RWPE2 (cell line): ENCODE measurements around the gene ZC3H12A.

Source experiments
- ATAC-seq: fragments of 200-7000 bp; cut with Tn5 transposase; 3 replicates; pipeline ENCODE4 v1.9.1; 2021; ENCODE audit warnings: low read depth
- DNase-seq: peaks from one replicate; pipeline ENCODE4 v3.0.0-alpha.2; 2020; ENCODE audit warnings: low spot score
- H3K27ac ChIP-seq: fragments of 450-650 bp; 2 replicates; pipeline ENCODE4 v1.5.1; 2017; ENCODE audit warnings: mild to moderate bottlenecking; ENCODE audit not compliant: poor library complexity, severe bottlenecking
- H3K27me3 ChIP-seq: fragments of 250-450 bp; sonication (Bioruptor Pico); 2 replicates; pipeline ENCODE4 v1.5.1; 2021; ENCODE audit warnings: mild to moderate bottlenecking, moderate library complexity; ENCODE audit not compliant: insufficient read depth, poor library complexity, severe bottlenecking
- H3K36me3 ChIP-seq: fragments of 250-450 bp; sonication (Bioruptor Pico); 2 replicates; pipeline ENCODE4 v1.5.1; 2020; ENCODE audit warnings: low read depth, mild to moderate bottlenecking, moderate library complexity
- H3K4me1 ChIP-seq: fragments of 250-450 bp; sonication (Bioruptor Pico); 2 replicates; pipeline ENCODE4 v1.5.1; 2021; ENCODE audit warnings: mild to moderate bottlenecking, moderate library complexity; ENCODE audit not compliant: insufficient read depth, poor library complexity, severe bottlenecking
- H3K4me3 ChIP-seq: fragments of 250-450 bp; sonication (Bioruptor Pico); 2 replicates; pipeline ENCODE4 v1.5.1; 2021; ENCODE audit warnings: mild to moderate bottlenecking, moderate library complexity; ENCODE audit not compliant: severe bottlenecking
- H3K9me3 ChIP-seq: fragments of 250-450 bp; sonication (Bioruptor Pico); 2 replicates; pipeline ENCODE4 v1.5.1; 2021; ENCODE audit warnings: mild to moderate bottlenecking, moderate library complexity; ENCODE audit not compliant: severe bottlenecking
- TF ChIP-seq, protein P1 (sequence below): fragments of 450-650 bp; IDR thresholded peaks from one replicate; pipeline ENCODE4 v1.5.1; 2017; ENCODE audit warnings: mild to moderate bottlenecking, moderate library complexity; ENCODE audit not compliant: poor library complexity, severe bottlenecking

The ZC3H12A gene

GRCh38 chr1:37477198-37477931 is 3.0 kb downstream of the ZC3H12A start:
- TF ChIP-seq, protein P1, sequence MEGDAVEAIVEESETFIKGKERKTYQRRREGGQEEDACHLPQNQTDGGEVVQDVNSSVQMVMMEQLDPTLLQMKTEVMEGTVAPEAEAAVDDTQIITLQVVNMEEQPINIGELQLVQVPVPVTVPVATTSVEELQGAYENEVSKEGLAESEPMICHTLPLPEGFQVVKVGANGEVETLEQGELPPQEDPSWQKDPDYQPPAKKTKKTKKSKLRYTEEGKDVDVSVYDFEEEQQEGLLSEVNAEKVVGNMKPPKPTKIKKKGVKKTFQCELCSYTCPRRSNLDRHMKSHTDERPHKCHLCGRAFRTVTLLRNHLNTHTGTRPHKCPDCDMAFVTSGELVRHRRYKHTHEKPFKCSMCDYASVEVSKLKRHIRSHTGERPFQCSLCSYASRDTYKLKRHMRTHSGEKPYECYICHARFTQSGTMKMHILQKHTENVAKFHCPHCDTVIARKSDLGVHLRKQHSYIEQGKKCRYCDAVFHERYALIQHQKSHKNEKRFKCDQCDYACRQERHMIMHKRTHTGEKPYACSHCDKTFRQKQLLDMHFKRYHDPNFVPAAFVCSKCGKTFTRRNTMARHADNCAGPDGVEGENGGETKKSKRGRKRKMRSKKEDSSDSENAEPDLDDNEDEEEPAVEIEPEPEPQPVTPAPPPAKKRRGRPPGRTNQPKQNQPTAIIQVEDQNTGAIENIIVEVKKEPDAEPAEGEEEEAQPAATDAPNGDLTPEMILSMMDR = no peak
- peak overlapping the region; percentile 98 for H3K27ac ChIP-seq
- H3K4me3 ChIP-seq = peak overlapping the region; percentile 79
- ATAC-seq (peak; percentile 5), DNase-seq (peak; percentile 85)
- H3K36me3 ChIP-seq = peaks cover 74% of the 10 kb centered on the region
- H3K27me3 ChIP-seq = no peaks in the 10 kb centered on the region
- H3K9me3 ChIP-seq = no peaks in the 10 kb centered on the region
- peaks cover 22% of the 10 kb centered on the region for H3K4me1 ChIP-seq

GRCh38 chr1:37477946-37478345 is 3.6 kb downstream of the ZC3H12A start:
- Histone ChIP-seq H3K9me3 (no peaks in the 10 kb centered on the region), H3K4me3 (peak overlapping the region; percentile 79), H3K27me3 (no peaks in the 10 kb centered on the region), H3K36me3 (peaks cover 80% of the 10 kb centered on the region), H3K4me1 (peaks cover 16% of the 10 kb centered on the region), H3K27ac (peak overlapping the region; percentile 98)
- TF ChIP-seq, protein P1 = no peak
- ATAC-seq (no peak), DNase-seq (no peak)

DNA sequence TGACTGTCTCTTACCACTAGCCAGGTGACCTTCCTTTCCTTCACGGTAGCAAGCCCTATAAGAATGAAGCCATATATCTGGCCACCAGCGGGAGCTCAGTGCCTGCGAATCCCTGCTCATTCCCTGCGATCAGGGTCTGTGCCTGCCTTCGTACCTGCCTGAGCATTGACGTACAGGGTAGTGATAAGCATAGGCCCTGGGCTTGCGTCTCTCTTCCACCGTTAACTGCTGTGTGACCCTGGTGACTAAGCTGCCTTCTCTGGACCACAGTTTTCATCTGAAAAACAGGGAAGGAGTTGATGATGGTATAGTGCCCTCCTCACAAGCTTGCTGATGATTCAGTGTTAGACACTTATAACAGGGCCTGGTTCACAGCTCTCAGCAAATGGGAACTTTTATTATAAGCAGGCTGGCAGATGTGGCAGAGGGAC is 4.1 kb downstream of the ZC3H12A start:
- H3K36me3 ChIP-seq = peaks cover 85% of the 10 kb centered on the region
- ATAC-seq (peak; percentile 6), DNase-seq (no peak)
- H3K27me3 ChIP-seq = no peaks in the 10 kb centered on the region
- H3K4me3 ChIP-seq = peak overlapping the region; percentile 79
- H3K9me3 ChIP-seq = no peaks in the 10 kb centered on the region
- H3K4me1 ChIP-seq = peaks cover 14% of the 10 kb centered on the region
- TF ChIP-seq, protein P1 = peak; percentile 4
- H3K27ac ChIP-seq = peak overlapping the region; percentile 98

- H3K9me3 ChIP-seq = no peaks in the 10 kb centered on the region
- peaks cover 89% of the 10 kb centered on the region for H3K36me3 ChIP-seq
- TF ChIP-seq, protein P1 = no peak
- no peaks in the 10 kb centered on the region for H3K27me3 ChIP-seq
- peak overlapping the region; percentile 98 for H3K27ac ChIP-seq
- no peak for ATAC-seq
- DNase-seq = no peak
- peaks cover 15% of the 10 kb centered on the region for H3K4me1 ChIP-seq
- peak overlapping the region; percentile 79 for H3K4me3 ChIP-seq
These were observed 4.5 kb downstream of the ZC3H12A start for GRCh38 chr1:37478890-37479254.
